Measurements from ENCODE around the gene TMEM39B. TPM values are rescaled to one million over a fixed set of nuclear protein-coding genes. Genes with fewer than 3 reads are reported as not detected.

Gene TMEM39B
- polyA plus RNA-seq, 1 donor = 14.9 TPM

Other genes with a start within 250 kb of the TMEM39B start
- gene PTP4A2, start 134.6 kb upstream of the TMEM39B start, polyA plus RNA-seq = 188 TPM
- gene KHDRBS1, start 59.1 kb upstream of the TMEM39B start, polyA plus RNA-seq = 130 TPM
- 25.3 TPM for gene KPNA6, start 35.1 kb downstream of the TMEM39B start, polyA plus RNA-seq
- 33.7 TPM for gene TXLNA, start 106.7 kb downstream of the TMEM39B start, polyA plus RNA-seq
- 13.3 TPM for gene CCDC28B, start 127.7 kb downstream of the TMEM39B start, polyA plus RNA-seq
- 5.5 TPM for gene IQCC, start 132.7 kb downstream of the TMEM39B start, polyA plus RNA-seq
- gene DCDC2B, start 136.2 kb downstream of the TMEM39B start, polyA plus RNA-seq = 0.54 TPM
- gene TMEM234, start 149.4 kb downstream of the TMEM39B start, polyA plus RNA-seq = 22.0 TPM
- gene EIF3I, start 149.5 kb downstream of the TMEM39B start, polyA plus RNA-seq = 156 TPM
- 2.8 TPM for gene FAM167B, start 174.3 kb downstream of the TMEM39B start, polyA plus RNA-seq
- 4.2 TPM for gene LCK, start 178.3 kb downstream of the TMEM39B start, polyA plus RNA-seq
- 153 TPM for gene HDAC1, start 219.1 kb downstream of the TMEM39B start, polyA plus RNA-seq

Measured in large intestine (tissue), 1 donor.